H9 (cell line): ENCODE measurements around the gene CRABP2. TPM values are rescaled to one million over a fixed set of nuclear protein-coding genes. Genes with fewer than 3 reads are reported as not detected.
A peak's percentile ranks its signal among the peaks of the same experiment; 100 is the strongest.

Experiments
- DNase-seq: peaks from one replicate; pipeline ENCODE4 v3.0.0-alpha.2; 2017
- H2AFZ ChIP-seq: one replicate; pipeline ENCODE4 v1.6.1; 2013; ENCODE audit warnings: mild to moderate bottlenecking, low read length, control low read depth, moderate library complexity
- H2AK5ac ChIP-seq: 2 replicates; pipeline ENCODE4 v1.6.1; 2013; ENCODE audit warnings: low read length, control low read depth, mixed read lengths; ENCODE audit not compliant: insufficient read length
- H2BK120ac ChIP-seq: one replicate; pipeline ENCODE4 v1.6.1; 2013; ENCODE audit warnings: low read depth, mild to moderate bottlenecking, low read length, control low read depth, inconsistent platforms; ENCODE audit not compliant: poor library complexity, severe bottlenecking
- H2BK12ac ChIP-seq: 2 replicates; pipeline ENCODE4 v1.6.1; 2013; ENCODE audit warnings: low read length, control low read depth, mixed read lengths, low read depth; ENCODE audit not compliant: insufficient read length
- H2BK15ac ChIP-seq: 2 replicates; pipeline ENCODE4 v1.6.1; 2013; ENCODE audit warnings: low read depth, low read length, control low read depth
- H2BK20ac ChIP-seq: one replicate; pipeline ENCODE4 v1.6.1; 2013; ENCODE audit warnings: low read depth, mild to moderate bottlenecking, low read length, control low read depth, inconsistent platforms; ENCODE audit not compliant: poor library complexity, severe bottlenecking
- H2BK5ac ChIP-seq: 2 replicates; pipeline ENCODE4 v1.6.1; 2013; ENCODE audit warnings: low read length, control low read depth, mixed read lengths; ENCODE audit not compliant: insufficient read length
- H3K14ac ChIP-seq: 2 replicates; pipeline ENCODE4 v1.6.1; 2013; ENCODE audit warnings: low read length, control low read depth; ENCODE audit not compliant: insufficient read depth
- H3K18ac ChIP-seq: 2 replicates; pipeline ENCODE4 v1.6.1; 2013; ENCODE audit warnings: low read depth, mild to moderate bottlenecking, mixed read lengths, low read length, control low read depth; ENCODE audit not compliant: insufficient read length
- H3K23ac ChIP-seq: 2 replicates; pipeline ENCODE4 v1.6.1; 2013; ENCODE audit warnings: low read length, control low read depth, mixed read lengths, low read depth; ENCODE audit not compliant: insufficient read length
- H3K23me2 ChIP-seq: 2 replicates; pipeline ENCODE4 v1.6.1; 2013; ENCODE audit warnings: low read depth, mild to moderate bottlenecking, mixed read lengths, low read length, control low read depth; ENCODE audit not compliant: insufficient read length, poor library complexity, severe bottlenecking
- H3K27ac ChIP-seq: 2 replicates; pipeline ENCODE4 v1.5.1; 2013; ENCODE audit warnings: low read length, control low read depth, mixed read lengths, low read depth; ENCODE audit not compliant: insufficient read length
- H3K27me3 ChIP-seq: 2 replicates; pipeline ENCODE4 v1.6.1; 2013; ENCODE audit warnings: low read length, control low read depth, inconsistent platforms; ENCODE audit not compliant: insufficient read depth
- H3K4ac ChIP-seq: 2 replicates; pipeline ENCODE4 v1.6.1; 2013; ENCODE audit warnings: low read depth, mild to moderate bottlenecking, control low read depth, inconsistent platforms, low read length, moderate library complexity
- H3K4me1 ChIP-seq: 2 replicates; pipeline ENCODE4 v1.6.1; 2013; ENCODE audit warnings: low read length, control low read depth, inconsistent platforms; ENCODE audit not compliant: insufficient read depth
- H3K4me2 ChIP-seq: 2 replicates; pipeline ENCODE4 v1.6.1; 2013; ENCODE audit warnings: low read length, control low read depth, mixed read lengths; ENCODE audit not compliant: insufficient read length, insufficient read depth
- H3K56ac ChIP-seq: 2 replicates; pipeline ENCODE4 v1.6.1; 2013; ENCODE audit warnings: low read depth, mild to moderate bottlenecking, mixed read lengths, low read length, control low read depth; ENCODE audit not compliant: insufficient read length
- H3K79me1 ChIP-seq: 2 replicates; pipeline ENCODE4 v1.6.1; 2013; ENCODE audit warnings: low read depth, mild to moderate bottlenecking, moderate library complexity, low read length, control low read depth, inconsistent platforms; ENCODE audit not compliant: insufficient read depth, poor library complexity, severe bottlenecking
- H3K79me2 ChIP-seq: 2 replicates; pipeline ENCODE4 v1.6.1; 2013; ENCODE audit warnings: low read length, control low read depth, inconsistent platforms; ENCODE audit not compliant: insufficient read depth
- H3K9ac ChIP-seq: 2 replicates; pipeline ENCODE4 v1.6.1; 2013; ENCODE audit warnings: low read length, control low read depth, mixed read lengths; ENCODE audit not compliant: insufficient read length; ENCODE audit errors: extremely low read depth
- H3K9me3 ChIP-seq: one replicate; pipeline ENCODE4 v1.6.1; 2013; ENCODE audit warnings: low read depth, low read length, inconsistent platforms; ENCODE audit not compliant: control insufficient read depth
- H3T11ph ChIP-seq: one replicate; pipeline ENCODE4 v1.6.1; 2013; ENCODE audit warnings: mild to moderate bottlenecking, low read length, control low read depth, inconsistent platforms
- H4K20me1 ChIP-seq: one replicate; pipeline ENCODE4 v1.6.1; 2013; ENCODE audit not compliant: control insufficient read depth, insufficient read length, insufficient read depth
- H4K5ac ChIP-seq: 2 replicates; pipeline ENCODE4 v1.6.1; 2013; ENCODE audit warnings: low read depth, mild to moderate bottlenecking, mixed read lengths, low read length, control low read depth; ENCODE audit not compliant: insufficient read length
- H4K8ac ChIP-seq: replicated peaks from 2 replicates; pipeline ENCODE4 v1.6.1; 2013; ENCODE audit warnings: low read length, control low read depth, mixed read lengths, low read depth; ENCODE audit not compliant: insufficient read length
- H4K91ac ChIP-seq: 2 replicates; pipeline ENCODE4 v1.6.1; 2013; ENCODE audit warnings: low read depth, mild to moderate bottlenecking, moderate library complexity, mixed read lengths, low read length, control low read depth; ENCODE audit not compliant: insufficient read length
- H3K27ac Mint-ChIP-seq, 3 experiments: 2 replicates in 2 of 3; 3 replicates in 1 of 3; pipeline ENCODE4 v1.8.0; 2020 to 2021; ENCODE audit warnings: mixed read lengths in 3 of 3, mild to moderate bottlenecking in 1 of 3, moderate library complexity in 1 of 3
- H3K27me3 Mint-ChIP-seq: 2 replicates; pipeline ENCODE4 v1.8.0; 2021; ENCODE audit warnings: low read depth, mild to moderate bottlenecking, moderate library complexity, mixed read lengths
- H3K36me3 Mint-ChIP-seq, 3 experiments: 2 replicates in 2 of 3; 3 replicates in 1 of 3; pipeline ENCODE4 v1.8.0; 2020 to 2021; ENCODE audit warnings: low read depth in 3 of 3, mixed read lengths in 3 of 3; ENCODE audit not compliant: insufficient read depth in 1 of 3
- H3K4me1 Mint-ChIP-seq, 2 experiments: 2 replicates each; pipeline ENCODE4 v1.8.0; 2020; ENCODE audit warnings: mixed read lengths in 2 of 2
- H3K4me3 Mint-ChIP-seq, 2 experiments: 2 replicates in 1 of 2; 3 replicates in 1 of 2; pipeline ENCODE4 v1.8.0; 2020 to 2021; ENCODE audit warnings: mild to moderate bottlenecking in 2 of 2, mixed read lengths in 2 of 2, moderate library complexity in 1 of 2
- H3K9me3 Mint-ChIP-seq, 2 experiments: 2 replicates in 1 of 2; 3 replicates in 1 of 2; pipeline ENCODE4 v1.8.0; 2020; ENCODE audit warnings: mild to moderate bottlenecking in 2 of 2, mixed read lengths in 2 of 2, moderate library complexity in 1 of 2
- WGBS: extraction: QIAGEN DNeasy Blood & Tissue Kit; methylation state at CpG from one replicate; pipeline ENCODE4 v1.1.7; 2013; ENCODE audit warnings: missing lambda C conversion rate, low lambda C conversion rate, mixed read lengths; ENCODE audit not compliant: insufficient read length; ENCODE audit errors: extremely low coverage; 5-methylcytosine and 5-hydroxymethylcytosine counted together
- total RNA-seq: library from RNA; stranded (reverse); gene quantifications from 2 replicates; pipeline ENCODE4 v1.2.1, GENCODE V29; 2021
- TF ChIP-seq, protein P1 (sequence below): fragments of 200-600 bp; sonication (generic); conservative IDR thresholded peaks from 3 replicates; pipeline ENCODE4 v1.8.0; 2021; ENCODE audit warnings: antibody characterized with exemption, mild to moderate bottlenecking

CRABP2 gene
- total RNA-seq, 1 experiment from 2014 or later: 184 TPM

DNA sequence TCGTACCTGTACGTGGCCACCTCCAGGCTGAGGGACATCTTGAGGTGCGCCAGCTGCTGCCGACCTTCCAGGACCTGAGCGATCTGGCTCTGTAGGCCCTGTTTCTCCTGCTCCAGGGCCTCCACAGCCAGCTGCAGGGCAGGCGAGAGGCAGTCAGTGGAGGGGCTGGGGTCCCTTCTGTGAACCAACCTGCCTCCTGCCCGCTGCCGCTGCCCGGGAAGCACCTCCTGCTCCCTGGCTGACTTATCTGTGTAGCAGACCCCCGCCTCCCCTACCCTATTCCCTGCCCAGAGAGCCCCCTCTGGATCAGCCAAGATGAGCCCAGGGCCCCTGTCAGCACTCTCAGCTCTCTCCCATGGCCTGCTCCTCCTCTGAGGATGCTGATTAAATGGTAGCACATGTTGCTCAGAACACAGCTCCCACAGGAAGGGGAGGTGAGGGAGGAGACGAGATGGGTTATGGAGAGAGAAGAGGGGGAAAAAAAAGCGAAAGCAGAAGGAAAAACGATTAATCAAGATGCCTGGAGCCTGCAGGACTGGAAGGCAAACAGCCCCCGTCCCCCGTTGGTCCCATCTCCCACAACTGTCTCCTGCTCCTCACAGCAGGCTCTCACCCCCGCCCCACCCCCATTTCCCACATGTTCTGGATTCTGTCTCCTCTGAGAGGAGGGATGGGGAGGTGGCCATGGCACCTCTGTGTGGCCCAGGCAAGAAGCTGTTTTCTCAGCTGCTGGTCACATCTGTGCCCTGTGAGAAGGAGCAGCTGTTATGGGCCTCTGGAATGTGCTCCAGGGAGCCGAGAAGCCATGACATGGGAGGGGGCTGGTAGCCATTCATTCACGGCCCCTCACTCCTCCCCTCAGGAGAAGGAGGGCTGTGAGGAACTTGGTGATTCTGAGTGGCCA lies 29.9 kb downstream of the CRABP2 start:
- Mint-ChIP-seq H3K27ac (peak overlapping the region; percentile 70 to 100 (median 86); a peak in 6 of 7 replicates), H3K4me1 (peaks cover 55 to 64% of the 10 kb centered on the region in 2 experiments), H3K36me3 (peaks cover 35 to 48% (median 38%) of the 10 kb centered on the region in 3 experiments), H3K27me3 (peaks cover 23% of the 10 kb centered on the region), H3K9me3 (peaks cover 2 to 3% of the 10 kb centered on the region in 2 experiments; a peak in 3 of 5 replicates), H3K4me3 (peak overlapping the region; percentile 81 to 86)
- no peak overlapping the region for H2BK120ac ChIP-seq
- H3K79me1 ChIP-seq: peaks cover 8% of the 10 kb centered on the region
- H3K4ac ChIP-seq: peak overlapping the region; percentile 62; the same call in 1 of the 2 replicates
- peaks cover 12% of the 10 kb centered on the region for H3K23me2 ChIP-seq
- H2BK15ac ChIP-seq: no peak overlapping the region
- H2BK12ac ChIP-seq: peak overlapping the region; percentile 85
- peaks cover 20% of the 10 kb centered on the region; the same call in 1 of the 2 replicates for H3K4me1 ChIP-seq
- no peak overlapping the region for H2BK20ac ChIP-seq
- no peak overlapping the region for H3K56ac ChIP-seq
- H4K8ac ChIP-seq: no peak overlapping the region
- peak overlapping the region; percentile 93 for H4K91ac ChIP-seq
- DNase-seq: peak; percentile 62
- peak overlapping the region; percentile 48 for H3K9ac ChIP-seq
- H3K18ac ChIP-seq: peak overlapping the region; percentile 15
- H3K27ac ChIP-seq: no peak overlapping the region
- no peaks in the 10 kb centered on the region for H3K9me3 ChIP-seq
- peak overlapping the region; percentile 58 for H3K4me2 ChIP-seq
- H3T11ph ChIP-seq: no peak overlapping the region
- H2AFZ ChIP-seq: no peak overlapping the region
- no peak overlapping the region for H4K5ac ChIP-seq
- no peak overlapping the region for H2BK5ac ChIP-seq
- H3K79me2 ChIP-seq: peaks cover 4% of the 10 kb centered on the region; the same call in 1 of the 2 replicates
- no CpG with 5 or more reads among the region's 18 CpGs for WGBS
- no peaks in the 10 kb centered on the region for H3K27me3 ChIP-seq
- peak overlapping the region; percentile 94 for H3K14ac ChIP-seq
- no peak overlapping the region for H3K23ac ChIP-seq
- no peak overlapping the region for H2AK5ac ChIP-seq
- TF ChIP-seq, protein P1, sequence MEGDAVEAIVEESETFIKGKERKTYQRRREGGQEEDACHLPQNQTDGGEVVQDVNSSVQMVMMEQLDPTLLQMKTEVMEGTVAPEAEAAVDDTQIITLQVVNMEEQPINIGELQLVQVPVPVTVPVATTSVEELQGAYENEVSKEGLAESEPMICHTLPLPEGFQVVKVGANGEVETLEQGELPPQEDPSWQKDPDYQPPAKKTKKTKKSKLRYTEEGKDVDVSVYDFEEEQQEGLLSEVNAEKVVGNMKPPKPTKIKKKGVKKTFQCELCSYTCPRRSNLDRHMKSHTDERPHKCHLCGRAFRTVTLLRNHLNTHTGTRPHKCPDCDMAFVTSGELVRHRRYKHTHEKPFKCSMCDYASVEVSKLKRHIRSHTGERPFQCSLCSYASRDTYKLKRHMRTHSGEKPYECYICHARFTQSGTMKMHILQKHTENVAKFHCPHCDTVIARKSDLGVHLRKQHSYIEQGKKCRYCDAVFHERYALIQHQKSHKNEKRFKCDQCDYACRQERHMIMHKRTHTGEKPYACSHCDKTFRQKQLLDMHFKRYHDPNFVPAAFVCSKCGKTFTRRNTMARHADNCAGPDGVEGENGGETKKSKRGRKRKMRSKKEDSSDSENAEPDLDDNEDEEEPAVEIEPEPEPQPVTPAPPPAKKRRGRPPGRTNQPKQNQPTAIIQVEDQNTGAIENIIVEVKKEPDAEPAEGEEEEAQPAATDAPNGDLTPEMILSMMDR: no peak
- H4K20me1 ChIP-seq: no peaks in the 10 kb centered on the region
